K562 (cell line): ENCODE data around the gene NF1. TPM values are rescaled to one million over a fixed set of nuclear protein-coding genes. Genes with fewer than 3 reads are reported as not detected.

Source experiments
- DNMT1 ChIP-seq: fragments of 450-650 bp; IDR thresholded peaks from 2 replicates; pipeline ENCODE4 v1.6.1; 2016; ENCODE audit warnings: antibody characterized with exemption, mild to moderate bottlenecking
- FOXP1 ChIP-seq: sonication (generic); formaldehyde crosslinking; IDR thresholded peaks from 2 replicates; pipeline ENCODE4 v1.8.0; 2022; ENCODE audit warnings: mild to moderate bottlenecking, missing genetic modification reagents
- HEY1 ChIP-seq: fragments of 250-450 bp; sonication (Bioruptor Pico); IDR thresholded peaks from 2 replicates; pipeline ENCODE4 v1.5.0; 2020; ENCODE audit warnings: mild to moderate bottlenecking, moderate library complexity, borderline replicate concordance
- KLF6 ChIP-seq: fragments of 250-450 bp; sonication (Bioruptor Pico); IDR thresholded peaks from 2 replicates; pipeline ENCODE4 v1.4.0; 2020; ENCODE audit warnings: mild to moderate bottlenecking, moderate library complexity, borderline replicate concordance
- L3MBTL2 ChIP-seq: fragments of 450-650 bp; IDR thresholded peaks from 2 replicates; pipeline ENCODE4 v1.6.1; 2016; ENCODE audit warnings: mild to moderate bottlenecking, moderate library complexity
- NFYB ChIP-seq: IDR thresholded peaks from 2 replicates; pipeline ENCODE4 v1.6.1; 2011; ENCODE audit warnings: mild to moderate bottlenecking, moderate library complexity; ENCODE audit not compliant: insufficient read length; ENCODE audit errors: extremely low read depth
- TCF3 ChIP-seq: sonication (generic); formaldehyde crosslinking; IDR thresholded peaks from 2 replicates; pipeline ENCODE4 v1.4.0; 2020; ENCODE audit warnings: mild to moderate bottlenecking, missing genetic modification reagents
- TGIF2 ChIP-seq: sonication (generic); formaldehyde crosslinking; IDR thresholded peaks from 2 replicates; pipeline ENCODE4 v1.8.1; 2022; ENCODE audit warnings: mild to moderate bottlenecking, missing genetic modification reagents, moderate library complexity
- TOE1 ChIP-seq, 2 experiments: fragments of 450-650 bp in 1 of 2; sonication (generic) in 1 of 2; formaldehyde crosslinking in 1 of 2; IDR thresholded peaks; 2 replicates each; pipeline versions ENCODE4 v1.7.1 to v1.8.0; 2016 to 2022; ENCODE audit warnings: borderline replicate concordance in 2 of 2, mild to moderate bottlenecking in 2 of 2, antibody characterized with exemption in 1 of 2, inconsistent platforms in 1 of 2, low read depth in 1 of 2, missing genetic modification reagents in 1 of 2, moderate library complexity in 1 of 2
- ZFP36 ChIP-seq: fragments of 150-350 bp; IDR thresholded peaks from 2 replicates; pipeline ENCODE4 v1.6.1; 2018; ENCODE audit warnings: low read length, low read depth; ENCODE audit not compliant: partially characterized antibody
- ZNF316 ChIP-seq: fragments of 450-650 bp; IDR thresholded peaks from 2 replicates; pipeline ENCODE4 v1.6.1; 2016
- ZNF79 ChIP-seq: fragments of 250-450 bp; sonication (Bioruptor Pico); IDR thresholded peaks from 2 replicates; pipeline ENCODE4 v1.4.0; 2020; ENCODE audit warnings: low read depth, mild to moderate bottlenecking, moderate library complexity
- polyA plus RNA-seq, 8 experiments: library from polyadenylated mRNA; depleted of rRNA in 4 of 8; stranded (reverse) in 5 of 8; unstranded in 3 of 8; fragments of >200 nt; fragmentation: Nextera tagmentation in 2 of 8; fragmentation: Illumina TruSeq in 1 of 8; extraction: Ambion mirVana in 2 of 8; extraction: Trizol in 1 of 8; gene quantifications; 2 replicates each; pipeline versions ENCODE4 v1.2.1 to v1.2.3, GENCODE V29; 2011 to 2014; ENCODE audit warnings: inconsistent platforms in 1 of 8, missing spikeins in 1 of 8
- total RNA-seq, 7 experiments: library from RNA; depleted of rRNA in 6 of 7; stranded (reverse); fragments of >200 nt in 6 of 7; fragmentation: Illumina TruSeq in 2 of 7; extraction: Trizol in 2 of 7; gene quantifications; 2 replicates each; pipeline versions ENCODE4 v1.2.1 to v1.2.3, GENCODE V29; 2011 to 2021; ENCODE audit warnings: low replicate concordance in 1 of 7
- TF ChIP-seq, protein P1 (sequence below), 2 experiments: fragments of 450-650 bp; formaldehyde crosslinking in 1 of 2; IDR thresholded peaks; 2 replicates each; pipeline versions ENCODE4 v1.4.0 to v1.6.1; 2014 to 2020; ENCODE audit warnings: mild to moderate bottlenecking in 2 of 2, borderline replicate concordance in 1 of 2, low read depth in 1 of 2
- TF ChIP-seq, protein P2 (sequence below): sonication (generic); formaldehyde crosslinking; IDR thresholded peaks from 2 replicates; pipeline ENCODE4 v1.8.1; 2023; ENCODE audit warnings: mild to moderate bottlenecking, missing genetic modification reagents
- TF ChIP-seq, protein P3 (sequence below): sonication (generic); formaldehyde crosslinking; IDR thresholded peaks from 2 replicates; pipeline ENCODE4 v1.8.0; 2022; ENCODE audit warnings: missing genetic modification reagents, mild to moderate bottlenecking, borderline replicate concordance

The NF1 gene
- total and polyA plus RNA-seq, 9 of the 15 experiments (the other 6 are each of a cell fraction or from before 2014, with no cell fraction given): 3.4 to 41.9 (median 24.3) TPM

DNA sequence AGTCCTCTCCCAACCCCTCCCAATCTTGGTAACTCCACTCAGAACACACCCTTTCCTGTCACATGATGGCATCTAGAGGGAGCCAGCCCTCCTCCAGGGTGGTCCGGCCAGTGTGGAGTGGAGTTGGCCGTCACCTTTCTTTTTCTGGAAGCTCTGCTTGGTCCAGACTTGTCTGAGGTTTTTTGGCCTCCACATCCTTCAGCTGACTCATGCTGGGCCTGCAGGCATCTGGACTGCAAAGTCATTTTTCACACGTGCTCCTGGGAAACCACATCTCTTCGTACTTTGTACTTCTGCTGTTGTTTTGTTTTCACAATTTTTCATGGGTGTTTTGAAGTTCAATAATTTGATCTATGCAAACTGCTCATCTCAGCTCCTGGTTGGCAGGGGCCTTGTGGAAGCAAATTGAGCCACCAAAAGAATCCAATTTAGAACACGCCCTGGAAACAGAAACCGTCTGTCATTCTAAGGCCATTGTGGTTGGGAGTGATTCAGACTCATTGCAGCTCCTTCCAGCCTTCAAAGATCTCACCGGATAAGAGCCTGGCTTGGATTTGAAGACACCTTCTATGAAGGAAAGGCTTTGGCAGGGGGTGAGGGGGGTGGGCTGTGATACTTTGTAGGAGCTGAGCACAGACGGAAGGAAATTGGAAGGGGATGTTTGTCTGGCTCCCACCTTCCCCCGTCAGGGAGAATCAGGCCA is 42.4 kb upstream of the NF1 start (continued):
- TF ChIP-seq, protein P1, sequence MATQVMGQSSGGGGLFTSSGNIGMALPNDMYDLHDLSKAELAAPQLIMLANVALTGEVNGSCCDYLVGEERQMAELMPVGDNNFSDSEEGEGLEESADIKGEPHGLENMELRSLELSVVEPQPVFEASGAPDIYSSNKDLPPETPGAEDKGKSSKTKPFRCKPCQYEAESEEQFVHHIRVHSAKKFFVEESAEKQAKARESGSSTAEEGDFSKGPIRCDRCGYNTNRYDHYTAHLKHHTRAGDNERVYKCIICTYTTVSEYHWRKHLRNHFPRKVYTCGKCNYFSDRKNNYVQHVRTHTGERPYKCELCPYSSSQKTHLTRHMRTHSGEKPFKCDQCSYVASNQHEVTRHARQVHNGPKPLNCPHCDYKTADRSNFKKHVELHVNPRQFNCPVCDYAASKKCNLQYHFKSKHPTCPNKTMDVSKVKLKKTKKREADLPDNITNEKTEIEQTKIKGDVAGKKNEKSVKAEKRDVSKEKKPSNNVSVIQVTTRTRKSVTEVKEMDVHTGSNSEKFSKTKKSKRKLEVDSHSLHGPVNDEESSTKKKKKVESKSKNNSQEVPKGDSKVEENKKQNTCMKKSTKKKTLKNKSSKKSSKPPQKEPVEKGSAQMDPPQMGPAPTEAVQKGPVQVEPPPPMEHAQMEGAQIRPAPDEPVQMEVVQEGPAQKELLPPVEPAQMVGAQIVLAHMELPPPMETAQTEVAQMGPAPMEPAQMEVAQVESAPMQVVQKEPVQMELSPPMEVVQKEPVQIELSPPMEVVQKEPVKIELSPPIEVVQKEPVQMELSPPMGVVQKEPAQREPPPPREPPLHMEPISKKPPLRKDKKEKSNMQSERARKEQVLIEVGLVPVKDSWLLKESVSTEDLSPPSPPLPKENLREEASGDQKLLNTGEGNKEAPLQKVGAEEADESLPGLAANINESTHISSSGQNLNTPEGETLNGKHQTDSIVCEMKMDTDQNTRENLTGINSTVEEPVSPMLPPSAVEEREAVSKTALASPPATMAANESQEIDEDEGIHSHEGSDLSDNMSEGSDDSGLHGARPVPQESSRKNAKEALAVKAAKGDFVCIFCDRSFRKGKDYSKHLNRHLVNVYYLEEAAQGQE (IDR thresholded peaks at IDR 0.05; ENCODE audit: borderline replicate concordance): peak; percentile 2; the same call in 1 of the 2 replicates
- TF ChIP-seq, protein P1 (CRISPR knock-in tag; IDR thresholded peaks at IDR 0.05; ENCODE audit: low read depth): no peak
- TF ChIP-seq L3MBTL2: peak; percentile 99
- TF ChIP-seq FOXP1 (CRISPR knock-in tag): 0 out of 2 replicates have a peak, but pooled peaks have one; percentile 34
- peak; percentile 44; the same call in 1 of the 2 replicates for TF ChIP-seq TOE1 (IDR thresholded peaks at IDR 0.05; ENCODE audit: borderline replicate concordance)
- TF ChIP-seq TOE1 (CRISPR knock-in tag; IDR thresholded peaks at IDR 0.05; ENCODE audit: borderline replicate concordance, low read depth): no peak
- TF ChIP-seq ZNF316: peak; percentile 93
- TF ChIP-seq, protein P2, sequence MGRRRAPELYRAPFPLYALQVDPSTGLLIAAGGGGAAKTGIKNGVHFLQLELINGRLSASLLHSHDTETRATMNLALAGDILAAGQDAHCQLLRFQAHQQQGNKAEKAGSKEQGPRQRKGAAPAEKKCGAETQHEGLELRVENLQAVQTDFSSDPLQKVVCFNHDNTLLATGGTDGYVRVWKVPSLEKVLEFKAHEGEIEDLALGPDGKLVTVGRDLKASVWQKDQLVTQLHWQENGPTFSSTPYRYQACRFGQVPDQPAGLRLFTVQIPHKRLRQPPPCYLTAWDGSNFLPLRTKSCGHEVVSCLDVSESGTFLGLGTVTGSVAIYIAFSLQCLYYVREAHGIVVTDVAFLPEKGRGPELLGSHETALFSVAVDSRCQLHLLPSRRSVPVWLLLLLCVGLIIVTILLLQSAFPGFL: no peak
- TF ChIP-seq TGIF2 (CRISPR knock-in tag): no peak
- no peak for TF ChIP-seq KLF6 (CRISPR knock-in tag)
- TF ChIP-seq NFYB: no peak
- TF ChIP-seq ZFP36: no peak
- TF ChIP-seq ZNF79 (CRISPR knock-in tag): no peak
- no peak for TF ChIP-seq TCF3 (CRISPR knock-in tag)
- no peak for TF ChIP-seq DNMT1
- TF ChIP-seq, protein P3, sequence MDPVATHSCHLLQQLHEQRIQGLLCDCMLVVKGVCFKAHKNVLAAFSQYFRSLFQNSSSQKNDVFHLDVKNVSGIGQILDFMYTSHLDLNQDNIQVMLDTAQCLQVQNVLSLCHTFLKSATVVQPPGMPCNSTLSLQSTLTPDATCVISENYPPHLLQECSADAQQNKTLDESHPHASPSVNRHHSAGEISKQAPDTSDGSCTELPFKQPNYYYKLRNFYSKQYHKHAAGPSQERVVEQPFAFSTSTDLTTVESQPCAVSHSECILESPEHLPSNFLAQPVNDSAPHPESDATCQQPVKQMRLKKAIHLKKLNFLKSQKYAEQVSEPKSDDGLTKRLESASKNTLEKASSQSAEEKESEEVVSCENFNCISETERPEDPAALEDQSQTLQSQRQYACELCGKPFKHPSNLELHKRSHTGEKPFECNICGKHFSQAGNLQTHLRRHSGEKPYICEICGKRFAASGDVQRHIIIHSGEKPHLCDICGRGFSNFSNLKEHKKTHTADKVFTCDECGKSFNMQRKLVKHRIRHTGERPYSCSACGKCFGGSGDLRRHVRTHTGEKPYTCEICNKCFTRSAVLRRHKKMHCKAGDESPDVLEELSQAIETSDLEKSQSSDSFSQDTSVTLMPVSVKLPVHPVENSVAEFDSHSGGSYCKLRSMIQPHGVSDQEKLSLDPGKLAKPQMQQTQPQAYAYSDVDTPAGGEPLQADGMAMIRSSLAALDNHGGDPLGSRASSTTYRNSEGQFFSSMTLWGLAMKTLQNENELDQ (CRISPR knock-in tag): no peak
- no peak for TF ChIP-seq HEY1 (CRISPR knock-in tag)
